Esophagus squamous epithelium (tissue), 5 donors: ENCODE results near the gene KCTD3. TPM values are rescaled to one million over a fixed set of nuclear protein-coding genes. Genes with fewer than 3 reads are reported as not detected.

ENCODE experiments used
- DNase-seq: peaks from one replicate; lab custom pipeline; 2025; lab: John Stamatoyannopoulos, UW
- H3K27ac ChIP-seq, 4 donors: fragments of 200-600 bp; sonication (generic); one replicate each; pipeline ENCODE4 v1.5.1; 2016 to 2019; ENCODE audit warnings: mild to moderate bottlenecking in 1 of 4
- H3K27me3 ChIP-seq, 4 donors: fragments of 200-600 bp; sonication (generic); 1 replicate in 3 of 4; 2 replicates in 1 of 4; pipeline versions ENCODE4 v1.5.1 to v1.6.0; 2017 to 2021; ENCODE audit warnings: antibody characterized with exemption in 1 of 4
- H3K36me3 ChIP-seq, 3 donors: fragments of 200-600 bp; sonication (generic); one replicate each; pipeline ENCODE4 v1.5.1; 2016 to 2019
- H3K4me1 ChIP-seq, 3 donors: fragments of 200-600 bp; sonication (generic); one replicate each; pipeline ENCODE4 v1.5.1; 2017 to 2019
- H3K4me3 ChIP-seq, 4 donors: fragments of 200-600 bp; sonication (generic); 1 replicate in 3 of 4; 2 replicates in 1 of 4; pipeline ENCODE4 v1.5.1; 2016 to 2019; ENCODE audit warnings: mild to moderate bottlenecking in 2 of 4, moderate library complexity in 1 of 4
- H3K9me3 ChIP-seq, 3 donors: fragments of 200-600 bp; sonication (generic); one replicate each; pipeline ENCODE4 v1.5.1; 2016 to 2019
- POLR2A ChIP-seq, 4 donors: fragments of 450-650 bp; IDR thresholded peaks; one replicate each; pipeline ENCODE4 v1.6.1; 2017; ENCODE audit warnings: antibody characterized with exemption in 4 of 4, mild to moderate bottlenecking in 4 of 4, moderate library complexity in 3 of 4
- WGBS, 2 donors: methylation state at CpG; one replicate each; pipeline ENCODE4 v1.1.5; 2018; 5-methylcytosine and 5-hydroxymethylcytosine counted together
- intact Hi-C: fragments of 100-400 bp; cut with DNase I; formaldehyde crosslinking; loops from one replicate; pipeline ENCODE4 v1.15.0; 2022
- total RNA-seq, 4 donors: library from RNA; depleted of rRNA; stranded (reverse); fragments of >200 nt; gene quantifications; one replicate each; pipeline ENCODE4 v1.1.0, GENCODE V29; 2016
- TF ChIP-seq, protein P1 (sequence below), 6 experiments: fragments of 450-650 bp in 4 of 6; fragments of 200-600 bp in 2 of 6; sonication (generic) in 2 of 6; IDR thresholded peaks; one replicate each; pipeline ENCODE4 v1.5.1; 2016 to 2019; ENCODE audit warnings: antibody characterized with exemption in 6 of 6, mild to moderate bottlenecking in 4 of 6, moderate library complexity in 4 of 6
- donor health status: DM: yes; HTN: yes; CAD: no.

KCTD3 gene
- total RNA-seq, 4 donors from 2014 or later = 43.4 to 76.1 (median 44.9) TPM

DNA sequence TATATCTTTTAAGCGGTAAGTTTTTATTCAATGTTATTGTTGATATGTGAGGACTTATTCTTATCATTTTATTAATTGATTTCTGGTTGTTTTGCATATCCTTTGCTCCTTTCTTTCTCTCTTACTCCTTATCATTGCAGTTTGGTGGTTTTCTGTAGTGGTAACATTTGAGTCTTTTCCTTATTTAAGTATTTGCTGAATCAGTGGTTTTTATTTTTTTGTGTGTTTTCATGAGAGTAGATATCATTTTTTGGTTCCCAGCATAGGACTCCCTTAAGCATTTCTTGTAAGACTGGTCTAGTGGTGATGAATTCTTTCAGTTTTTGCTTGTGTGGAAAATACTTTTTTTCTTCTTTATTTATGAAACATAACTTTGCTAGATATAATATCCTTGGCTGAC lies 12.2 kb upstream of the KCTD3 start:
- intact Hi-C loops = no loop called here
- Histone ChIP-seq H3K9me3 (no peaks in the 10 kb centered on the region), H3K27me3 (no peaks in the 10 kb centered on the region), H3K27ac (no peak overlapping the region), H3K4me1 (no peaks in the 10 kb centered on the region), H3K4me3 (no peak overlapping the region), H3K36me3 (no peaks in the 10 kb centered on the region)
- TF ChIP-seq POLR2A (IDR thresholded peaks at IDR 0.05) = no peak
- TF ChIP-seq, protein P1, sequence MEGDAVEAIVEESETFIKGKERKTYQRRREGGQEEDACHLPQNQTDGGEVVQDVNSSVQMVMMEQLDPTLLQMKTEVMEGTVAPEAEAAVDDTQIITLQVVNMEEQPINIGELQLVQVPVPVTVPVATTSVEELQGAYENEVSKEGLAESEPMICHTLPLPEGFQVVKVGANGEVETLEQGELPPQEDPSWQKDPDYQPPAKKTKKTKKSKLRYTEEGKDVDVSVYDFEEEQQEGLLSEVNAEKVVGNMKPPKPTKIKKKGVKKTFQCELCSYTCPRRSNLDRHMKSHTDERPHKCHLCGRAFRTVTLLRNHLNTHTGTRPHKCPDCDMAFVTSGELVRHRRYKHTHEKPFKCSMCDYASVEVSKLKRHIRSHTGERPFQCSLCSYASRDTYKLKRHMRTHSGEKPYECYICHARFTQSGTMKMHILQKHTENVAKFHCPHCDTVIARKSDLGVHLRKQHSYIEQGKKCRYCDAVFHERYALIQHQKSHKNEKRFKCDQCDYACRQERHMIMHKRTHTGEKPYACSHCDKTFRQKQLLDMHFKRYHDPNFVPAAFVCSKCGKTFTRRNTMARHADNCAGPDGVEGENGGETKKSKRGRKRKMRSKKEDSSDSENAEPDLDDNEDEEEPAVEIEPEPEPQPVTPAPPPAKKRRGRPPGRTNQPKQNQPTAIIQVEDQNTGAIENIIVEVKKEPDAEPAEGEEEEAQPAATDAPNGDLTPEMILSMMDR (IDR thresholded peaks at IDR 0.05) = no peak
- DNase-seq = no peak
- 86 to 92% methylated on average over 1 of the region's 1 CpG for WGBS, 2 donors

- intact Hi-C loops = no loop called here
- H3K9me3 ChIP-seq = no peaks in the 10 kb centered on the region
- no peaks in the 10 kb centered on the region for H3K27me3 ChIP-seq
- TF ChIP-seq POLR2A (IDR thresholded peaks at IDR 0.05) = no peak
- TF ChIP-seq, protein P1 (IDR thresholded peaks at IDR 0.05) = no peak
- 59% methylated on average over 1 of the region's 1 CpG for WGBS, 2 donors
- no peak for DNase-seq
- no peak overlapping the region for H3K27ac ChIP-seq
- H3K4me3 ChIP-seq = no peak overlapping the region
- no peaks in the 10 kb centered on the region for H3K36me3 ChIP-seq
- no peaks in the 10 kb centered on the region for H3K4me1 ChIP-seq
Measured at GRCh38 chr1:215555531-215555930, 11.6 kb upstream of the KCTD3 start.

- no peak for TF ChIP-seq POLR2A (IDR thresholded peaks at IDR 0.05)
- TF ChIP-seq, protein P1 (IDR thresholded peaks at IDR 0.05) = no peak
- H3K27me3 ChIP-seq = no peaks in the 10 kb centered on the region
- no peaks in the 10 kb centered on the region for H3K36me3 ChIP-seq
- no peaks in the 10 kb centered on the region for H3K4me1 ChIP-seq
- WGBS, 2 donors = 90% methylated on average over 2 of the region's 2 CpGs; no CpG with 5 or more reads in 1 of the 2 donors
- intact Hi-C loops = no loop called here
- DNase-seq = no peak
- no peak overlapping the region for H3K4me3 ChIP-seq
- no peak overlapping the region for H3K27ac ChIP-seq
- no peaks in the 10 kb centered on the region for H3K9me3 ChIP-seq
Measured at GRCh38 chr1:215556996-215557395, 10.1 kb upstream of the KCTD3 start.

GRCh38 chr1:215557504-215557903 lies 9.6 kb upstream of the KCTD3 start:
- intact Hi-C loops = no loop called here
- Histone ChIP-seq H3K4me1 (no peaks in the 10 kb centered on the region), H3K9me3 (no peaks in the 10 kb centered on the region), H3K4me3 (no peak overlapping the region), H3K27ac (no peak overlapping the region), H3K36me3 (no peaks in the 10 kb centered on the region), H3K27me3 (no peaks in the 10 kb centered on the region)
- WGBS, 2 donors = 89 to 100% methylated on average over 1 of the region's 1 CpG
- no peak for TF ChIP-seq POLR2A (IDR thresholded peaks at IDR 0.05)
- TF ChIP-seq, protein P1 (IDR thresholded peaks at IDR 0.05) = no peak
- no peak for DNase-seq

- H3K4me3 ChIP-seq = no peak overlapping the region
- no peaks in the 10 kb centered on the region for H3K4me1 ChIP-seq
- no peak for TF ChIP-seq POLR2A (IDR thresholded peaks at IDR 0.05)
- TF ChIP-seq, protein P1 (IDR thresholded peaks at IDR 0.05) = no peak
- no peaks in the 10 kb centered on the region for H3K27me3 ChIP-seq
- H3K27ac ChIP-seq = no peak overlapping the region
- intact Hi-C loops = no loop called here
- no peaks in the 10 kb centered on the region for H3K36me3 ChIP-seq
- no peaks in the 10 kb centered on the region for H3K9me3 ChIP-seq
- no peak for DNase-seq
- WGBS, 2 donors = 64 to 74% methylated on average over 4 of the region's 4 CpGs
Measured at GRCh38 chr1:215557992-215558626, 9.0 kb upstream of the KCTD3 start.
